Calu3 (cell line): ENCODE measurements around the gene RAPGEF5. TPM values are rescaled to one million over a fixed set of nuclear protein-coding genes. Genes with fewer than 3 reads are reported as not detected.
"Not testable (repeated sequence)": the region's sequence is repeated elsewhere in the genome, so short reads cannot be mapped to it uniquely, and the experiment has no call there.

Experiments
- BruUV-seq: library from RNA; stranded (reverse); fragments of 400-500 nt; replicated peaks from 2 replicates; lab custom pipeline; 2021; lab: Mats Ljungman, UMichigan
- CTCF ChIA-PET: fragments of 300-600 bp; sonication (Branson Sonifier 250); formaldehyde crosslinking; loops from one replicate; lab custom pipeline; 2022; ENCODE audit warnings: antibody characterized with exemption; lab: Charles Lee
- DNase-seq: peaks from one replicate; pipeline ENCODE4 v3.0.0; 2022
- H3K27ac Mint-ChIP-seq: one replicate; pipeline ENCODE4 v1.8.0; 2022; ENCODE audit warnings: mixed read lengths; ENCODE audit not compliant: unreplicated experiment
- H3K27me3 Mint-ChIP-seq: one replicate; pipeline ENCODE4 v1.8.0; 2022; ENCODE audit warnings: mixed read lengths; ENCODE audit not compliant: unreplicated experiment
- H3K36me3 Mint-ChIP-seq: one replicate; pipeline ENCODE4 v1.8.0; 2022; ENCODE audit warnings: mild to moderate bottlenecking, moderate library complexity, mixed read lengths; ENCODE audit not compliant: insufficient read depth, unreplicated experiment
- H3K4me1 Mint-ChIP-seq: one replicate; pipeline ENCODE4 v1.8.0; 2022; ENCODE audit warnings: mild to moderate bottlenecking, low read depth, mixed read lengths; ENCODE audit not compliant: unreplicated experiment
- H3K4me3 Mint-ChIP-seq: one replicate; pipeline ENCODE4 v1.8.0; 2022; ENCODE audit warnings: mild to moderate bottlenecking, low read depth, moderate library complexity, mixed read lengths; ENCODE audit not compliant: unreplicated experiment
- H3K9me3 Mint-ChIP-seq: one replicate; pipeline ENCODE4 v1.8.0; 2022; ENCODE audit warnings: low read depth, mixed read lengths; ENCODE audit not compliant: unreplicated experiment
- intact Hi-C: fragments of 100-400 bp; cut with micrococcal nuclease; formaldehyde crosslinking; loops from one replicate; pipeline ENCODE4 v1.10.0; 2022; ENCODE audit not compliant: unreplicated experiment
- total RNA-seq: library from RNA; stranded (reverse); gene quantifications from 2 replicates; pipeline ENCODE4 v1.2.3, GENCODE V29; 2022
- TF ChIP-seq, protein P1 (sequence below): fragments of 200-600 bp; IDR thresholded peaks from one replicate; pipeline ENCODE4 v1.8.0; 2022; ENCODE audit warnings: antibody characterized with exemption; ENCODE audit not compliant: unreplicated experiment

RAPGEF5 gene
- total RNA-seq, 1 experiment from 2014 or later = 108 TPM

DNA sequence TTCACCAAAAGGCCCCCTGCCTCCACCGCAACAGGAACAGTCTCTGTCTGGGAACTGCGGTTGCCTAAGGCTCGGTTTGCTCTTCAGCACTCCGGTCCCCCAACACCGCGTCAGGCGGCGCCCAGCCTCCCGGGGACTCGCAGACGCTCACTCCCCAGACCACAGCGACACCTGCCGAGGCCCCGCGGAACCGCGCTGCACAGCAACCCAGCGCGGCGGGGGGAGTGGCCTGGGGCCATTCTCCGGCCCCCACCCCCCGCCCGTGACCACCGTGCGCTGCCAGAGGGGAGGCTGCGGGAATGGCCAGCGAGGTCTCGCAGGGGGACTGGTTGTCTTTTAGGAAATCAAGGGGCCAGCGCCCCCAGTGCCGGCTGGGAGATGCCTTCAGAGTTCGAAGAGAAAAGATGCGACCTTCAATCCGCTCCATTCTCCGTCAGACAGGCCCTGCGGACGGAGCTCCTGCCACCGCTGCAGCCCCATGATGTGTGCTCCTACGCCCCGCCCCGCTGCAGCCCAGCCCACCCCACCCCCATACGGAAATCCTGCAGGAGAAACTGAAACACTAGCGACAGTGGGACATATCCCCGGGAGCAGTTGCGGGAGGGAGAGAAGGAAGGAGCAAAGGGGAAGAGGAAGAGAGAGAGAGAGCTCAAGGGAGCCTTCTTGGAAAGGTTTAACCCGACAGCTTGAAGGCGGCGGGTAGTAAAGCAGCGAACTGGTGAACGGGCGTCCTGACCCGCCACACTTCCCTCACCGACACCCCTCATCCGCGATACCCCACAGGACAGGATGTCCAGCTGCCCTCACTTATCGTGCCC, 273.9 kb downstream of the RAPGEF5 start:
- CTCF ChIA-PET = interaction anchor here (0.6 to 2.1 kb wide), 23 partner anchors 9 to 1318 kb away, joined by 3 to 26 read pairs (median 5); partner anchors contain the start of gene CDCA7L
- intact Hi-C loops = loop anchor here (5.0 to 10.0 kb wide), 2 partner anchors 316 to 818 kb away; no protein-coding TSS in a partner anchor
- TF ChIP-seq, protein P1, sequence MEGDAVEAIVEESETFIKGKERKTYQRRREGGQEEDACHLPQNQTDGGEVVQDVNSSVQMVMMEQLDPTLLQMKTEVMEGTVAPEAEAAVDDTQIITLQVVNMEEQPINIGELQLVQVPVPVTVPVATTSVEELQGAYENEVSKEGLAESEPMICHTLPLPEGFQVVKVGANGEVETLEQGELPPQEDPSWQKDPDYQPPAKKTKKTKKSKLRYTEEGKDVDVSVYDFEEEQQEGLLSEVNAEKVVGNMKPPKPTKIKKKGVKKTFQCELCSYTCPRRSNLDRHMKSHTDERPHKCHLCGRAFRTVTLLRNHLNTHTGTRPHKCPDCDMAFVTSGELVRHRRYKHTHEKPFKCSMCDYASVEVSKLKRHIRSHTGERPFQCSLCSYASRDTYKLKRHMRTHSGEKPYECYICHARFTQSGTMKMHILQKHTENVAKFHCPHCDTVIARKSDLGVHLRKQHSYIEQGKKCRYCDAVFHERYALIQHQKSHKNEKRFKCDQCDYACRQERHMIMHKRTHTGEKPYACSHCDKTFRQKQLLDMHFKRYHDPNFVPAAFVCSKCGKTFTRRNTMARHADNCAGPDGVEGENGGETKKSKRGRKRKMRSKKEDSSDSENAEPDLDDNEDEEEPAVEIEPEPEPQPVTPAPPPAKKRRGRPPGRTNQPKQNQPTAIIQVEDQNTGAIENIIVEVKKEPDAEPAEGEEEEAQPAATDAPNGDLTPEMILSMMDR = peak; percentile 99
- H3K4me3 Mint-ChIP-seq = peak overlapping the region; percentile 89
- peaks cover 22% of the 10 kb centered on the region for H3K36me3 Mint-ChIP-seq
- peak; percentile 99 for DNase-seq
- H3K27me3 Mint-ChIP-seq = peaks cover 40% of the 10 kb centered on the region
- BruUV-seq = no TSS peak
- H3K27ac Mint-ChIP-seq = peak overlapping the region; percentile 95
- peaks cover 2% of the 10 kb centered on the region for H3K9me3 Mint-ChIP-seq
- peaks cover 18% of the 10 kb centered on the region for H3K4me1 Mint-ChIP-seq

DNA sequence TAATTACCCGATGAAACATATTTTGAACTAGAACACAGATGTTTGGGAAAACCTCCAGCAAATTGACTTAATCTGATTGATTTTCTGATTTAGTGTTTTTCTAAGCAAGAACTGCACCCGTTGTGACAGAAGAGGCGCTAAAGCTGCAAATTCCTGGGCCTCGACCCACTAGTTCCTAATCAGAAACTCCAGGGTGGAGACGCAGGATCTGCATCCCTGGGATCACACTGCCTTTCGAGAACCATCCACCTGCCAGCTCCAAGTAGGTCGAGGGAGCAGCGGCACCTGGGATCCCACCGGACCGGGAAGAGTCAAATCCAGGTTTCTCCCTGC, 274.4 kb downstream of the RAPGEF5 start:
- TF ChIP-seq, protein P1 = no peak
- BruUV-seq = no TSS peak
- peaks cover 17% of the 10 kb centered on the region for H3K4me1 Mint-ChIP-seq
- peaks cover 2% of the 10 kb centered on the region for H3K9me3 Mint-ChIP-seq
- H3K36me3 Mint-ChIP-seq = peaks cover 22% of the 10 kb centered on the region
- peak overlapping the region; percentile 95 for H3K27ac Mint-ChIP-seq
- intact Hi-C loops = loop anchor here (5.0 to 10.0 kb wide), 2 partner anchors 315 to 818 kb away; no protein-coding TSS in a partner anchor
- H3K27me3 Mint-ChIP-seq = peaks cover 46% of the 10 kb centered on the region
- H3K4me3 Mint-ChIP-seq = peak overlapping the region; percentile 89
- no peak for DNase-seq
- CTCF ChIA-PET = interaction anchor here (1.0 to 2.1 kb wide), 9 partner anchors 9 to 656 kb away, joined by 3 to 26 read pairs (median 10); no protein-coding TSS in a partner anchor

DNA sequence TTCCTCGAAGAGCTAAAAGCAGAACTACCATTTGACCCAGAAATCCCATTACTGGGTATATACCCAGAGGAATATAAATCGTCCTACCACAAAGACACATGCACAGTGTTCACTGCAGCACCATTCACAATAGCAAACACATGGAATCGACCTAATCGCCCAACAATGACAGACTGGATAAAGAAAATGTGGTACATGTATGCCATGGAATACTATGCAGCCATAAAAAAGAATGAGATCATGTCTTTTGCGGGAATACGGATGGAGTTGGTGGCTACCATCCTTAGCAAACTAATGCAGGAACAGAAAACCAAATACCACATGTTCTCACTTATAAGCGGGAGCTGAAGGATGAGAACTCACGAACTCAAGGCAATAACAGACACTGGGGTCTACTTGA, 276.7 kb downstream of the RAPGEF5 start:
- H3K4me3 Mint-ChIP-seq, H3K27ac Mint-ChIP-seq, CTCF ChIA-PET, H3K9me3 Mint-ChIP-seq, BruUV-seq, DNase-seq: not testable (repeated sequence)
- H3K4me1 Mint-ChIP-seq = peaks cover 17% of the 10 kb centered on the region
- H3K27me3 Mint-ChIP-seq = peaks cover 69% of the 10 kb centered on the region
- intact Hi-C loops = loop anchor here (5.0 to 10.0 kb wide), 2 partner anchors 313 to 815 kb away; no protein-coding TSS in a partner anchor
- H3K36me3 Mint-ChIP-seq = peaks cover 22% of the 10 kb centered on the region

DNA sequence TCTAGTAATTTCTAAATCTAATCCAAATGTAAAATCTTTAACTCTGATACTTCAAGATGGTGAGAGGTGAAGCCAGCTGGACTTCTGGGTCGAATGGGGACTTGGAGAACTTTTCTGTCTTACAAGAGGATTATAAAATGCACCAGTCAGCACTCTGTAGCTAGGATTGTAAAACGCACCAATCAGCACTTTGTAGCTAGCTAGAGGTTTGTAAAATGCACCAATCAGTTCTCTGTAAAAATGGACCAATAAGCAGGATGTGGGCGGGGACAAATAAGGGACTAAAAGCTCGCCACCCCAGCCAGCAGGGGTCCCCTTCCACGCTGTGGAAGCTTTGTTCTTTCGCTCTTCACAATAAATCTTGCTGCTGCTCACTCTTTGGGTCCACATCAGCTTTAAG, 278.1 kb downstream of the RAPGEF5 start:
- H3K9me3 Mint-ChIP-seq, H3K27ac Mint-ChIP-seq, DNase-seq, H3K4me3 Mint-ChIP-seq, intact Hi-C loops, BruUV-seq: not testable (repeated sequence)
- Mint-ChIP-seq H3K27me3 (peaks cover 82% of the 10 kb centered on the region), H3K36me3 (peaks cover 19% of the 10 kb centered on the region), H3K4me1 (peaks cover 13% of the 10 kb centered on the region)
- CTCF ChIA-PET = interaction anchor here (0.8 kb wide), 1 partner anchor 14 kb away, joined by 3 read pairs; no protein-coding TSS in a partner anchor

DNA sequence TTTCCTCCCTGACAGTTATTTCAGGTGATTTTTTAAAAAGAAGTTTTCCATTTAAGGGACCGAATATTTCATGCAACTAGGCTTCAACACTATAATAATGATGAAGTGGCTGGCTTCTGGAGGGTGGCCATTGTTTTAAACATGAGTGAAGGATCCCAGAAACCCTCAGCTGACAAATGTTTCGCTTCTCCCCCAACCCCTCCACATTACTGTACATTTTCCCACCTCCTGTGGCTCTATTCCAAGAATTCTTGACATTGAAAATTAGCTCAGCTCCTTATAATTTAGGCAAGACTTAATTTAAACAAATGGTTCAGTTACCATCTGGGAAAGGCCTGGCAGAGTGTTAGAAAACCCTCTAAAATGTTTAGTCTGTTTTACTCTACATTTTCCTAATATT, 281.4 kb downstream of the RAPGEF5 start:
- CTCF ChIA-PET = interaction anchor here (0.7 kb wide), 1 partner anchor 9 kb away, joined by 3 read pairs; no protein-coding TSS in a partner anchor

More for the DNA sequence above, 281.4 kb downstream of the RAPGEF5 start:
- peaks cover 2% of the 10 kb centered on the region for H3K9me3 Mint-ChIP-seq
- H3K27ac Mint-ChIP-seq = no peak overlapping the region
- H3K4me3 Mint-ChIP-seq = no peak overlapping the region
- TF ChIP-seq, protein P1 = no peak
- intact Hi-C loops = no loop called here
- peaks cover 92% of the 10 kb centered on the region for H3K27me3 Mint-ChIP-seq
- BruUV-seq = no TSS peak
- no peaks in the 10 kb centered on the region for H3K4me1 Mint-ChIP-seq
- DNase-seq = no peak
- no peaks in the 10 kb centered on the region for H3K36me3 Mint-ChIP-seq
